WTC11 (cell line): ENCODE measurements around the gene CEP70. TPM values are rescaled to one million over a fixed set of nuclear protein-coding genes. Genes with fewer than 3 reads are reported as not detected.
"Not testable (repeated sequence)": the region's sequence is repeated elsewhere in the genome, so short reads cannot be mapped to it uniquely, and the experiment has no call there.

Source experiments
- ATAC-seq: fragments of 200-7000 bp; cut with Tn5 transposase; 2 replicates; pipeline ENCODE4 v1.10.0; 2021; ENCODE audit warnings: mild to moderate bottlenecking, moderate library complexity
- CTCF ChIA-PET: fragments of 300-600 bp; sonication (Branson Sonifier 250); formaldehyde crosslinking; loops from one replicate; lab custom pipeline; 2021; ENCODE audit warnings: antibody characterized with exemption; lab: Charles Lee
- POLR2A ChIA-PET: fragments of 350-600 bp; sonication (Branson Sonifier 250); formaldehyde crosslinking; loops from one replicate; lab custom pipeline; 2021; ENCODE audit warnings: antibody characterized with exemption; lab: Charles Lee
- DNase-seq: peaks from one replicate; pipeline ENCODE4 v3.0.0; 2021; ENCODE audit warnings: low spot score
- H3K27ac Mint-ChIP-seq: 2 replicates; pipeline ENCODE4 v1.8.0; 2021; ENCODE audit warnings: mixed read lengths
- H3K27me3 Mint-ChIP-seq: 2 replicates; pipeline ENCODE4 v1.8.0; 2021; ENCODE audit warnings: low read depth, mild to moderate bottlenecking, moderate library complexity, mixed read lengths
- H3K36me3 Mint-ChIP-seq: 2 replicates; pipeline ENCODE4 v1.8.0; 2021; ENCODE audit warnings: mixed read lengths
- H3K4me1 Mint-ChIP-seq: 2 replicates; pipeline ENCODE4 v1.8.0; 2022; ENCODE audit warnings: mixed read lengths
- H3K4me3 Mint-ChIP-seq: 2 replicates; pipeline ENCODE4 v1.8.0; 2021; ENCODE audit warnings: mild to moderate bottlenecking, moderate library complexity, mixed read lengths
- H3K9me3 Mint-ChIP-seq: 2 replicates; pipeline ENCODE4 v1.8.0; 2021; ENCODE audit warnings: mixed read lengths
- AFF4 ChIP-seq: sonication (generic); formaldehyde crosslinking; IDR thresholded peaks from 2 replicates; pipeline ENCODE4 v1.8.1; 2023; ENCODE audit warnings: mild to moderate bottlenecking, missing genetic modification reagents, borderline replicate concordance
- CREM ChIP-seq: sonication (generic); formaldehyde crosslinking; IDR thresholded peaks from 2 replicates; pipeline ENCODE4 v1.8.1; 2022; ENCODE audit warnings: mild to moderate bottlenecking, missing genetic modification reagents, moderate library complexity
- FOXP4 ChIP-seq: sonication (generic); formaldehyde crosslinking; IDR thresholded peaks from 2 replicates; pipeline ENCODE4 v1.8.0; 2022; ENCODE audit warnings: mild to moderate bottlenecking, missing genetic modification reagents
- GABPB1 ChIP-seq: sonication (generic); formaldehyde crosslinking; IDR thresholded peaks from 2 replicates; pipeline ENCODE4 v1.8.1; 2023; ENCODE audit warnings: mild to moderate bottlenecking, missing genetic modification reagents
- HMGA2 ChIP-seq: fragments of 250-450 bp; sonication (Bioruptor Pico); IDR thresholded peaks from 2 replicates; pipeline ENCODE4 v1.4.0; 2021; ENCODE audit warnings: mild to moderate bottlenecking, moderate library complexity
- NR1H2 ChIP-seq: sonication (generic); formaldehyde crosslinking; IDR thresholded peaks from 2 replicates; pipeline ENCODE4 v1.9.0; 2021; ENCODE audit warnings: mild to moderate bottlenecking, moderate library complexity, missing genetic modification reagents
- OVOL2 ChIP-seq: fragments of 250-450 bp; sonication (Bioruptor Pico); IDR thresholded peaks from 2 replicates; pipeline ENCODE4 v1.9.0; 2021; ENCODE audit warnings: mild to moderate bottlenecking, borderline replicate concordance
- PRDM15 ChIP-seq: sonication (generic); formaldehyde crosslinking; IDR thresholded peaks from 2 replicates; pipeline ENCODE4 v1.8.0; 2022; ENCODE audit warnings: missing genetic modification reagents
- PRRX2 ChIP-seq: fragments of 250-450 bp; sonication (Bioruptor Pico); IDR thresholded peaks from 2 replicates; pipeline ENCODE4 v1.8.0; 2021; ENCODE audit warnings: mild to moderate bottlenecking
- SMAD3 ChIP-seq: sonication (generic); formaldehyde crosslinking; IDR thresholded peaks from 2 replicates; pipeline ENCODE4 v1.8.0; 2022; ENCODE audit warnings: missing genetic modification reagents, mild to moderate bottlenecking, borderline replicate concordance
- SOX15 ChIP-seq: fragments of 250-450 bp; sonication (Bioruptor Pico); IDR thresholded peaks from 2 replicates; pipeline ENCODE4 v1.9.0; 2021; ENCODE audit warnings: mild to moderate bottlenecking
- SP1 ChIP-seq: sonication (generic); formaldehyde crosslinking; conservative IDR thresholded peaks from 2 replicates; pipeline ENCODE4 v1.8.1; 2022; ENCODE audit warnings: missing genetic modification reagents
- TEAD4 ChIP-seq: sonication (generic); formaldehyde crosslinking; IDR thresholded peaks from 2 replicates; pipeline ENCODE4 v1.8.0; 2022; ENCODE audit warnings: mild to moderate bottlenecking, missing genetic modification reagents
- TP53 ChIP-seq: sonication (generic); formaldehyde crosslinking; IDR thresholded peaks from 2 replicates; pipeline ENCODE4 v1.8.1; 2023; ENCODE audit warnings: mild to moderate bottlenecking, missing genetic modification reagents
- ZBTB21 ChIP-seq: sonication (generic); formaldehyde crosslinking; IDR thresholded peaks from 2 replicates; pipeline ENCODE4 v1.8.1; 2023; ENCODE audit warnings: mild to moderate bottlenecking, missing genetic modification reagents, borderline replicate concordance
- ZMAT4 ChIP-seq: fragments of 250-450 bp; sonication (Bioruptor Pico); IDR thresholded peaks from 2 replicates; pipeline ENCODE4 v1.9.0; 2021; ENCODE audit warnings: mild to moderate bottlenecking
- ZNF138 ChIP-seq: sonication (generic); formaldehyde crosslinking; conservative IDR thresholded peaks from 2 replicates; pipeline ENCODE4 v1.8.1; 2022; ENCODE audit warnings: mild to moderate bottlenecking, moderate library complexity, missing genetic modification reagents
- ZNF317 ChIP-seq: sonication (generic); formaldehyde crosslinking; IDR thresholded peaks from 2 replicates; pipeline ENCODE4 v1.8.1; 2023; ENCODE audit warnings: low read depth, mild to moderate bottlenecking, moderate library complexity, missing genetic modification reagents, borderline replicate concordance
- ZNF423 ChIP-seq: fragments of 250-450 bp; sonication (Bioruptor Pico); IDR thresholded peaks from 2 replicates; pipeline ENCODE4 v2.1.2; 2022; ENCODE audit warnings: mild to moderate bottlenecking, moderate library complexity
- total RNA-seq: library from RNA; stranded (reverse); gene quantifications from 3 replicates; pipeline ENCODE4 v1.2.3, GENCODE V29; 2021

CEP70 gene
- total RNA-seq, 1 experiment from 2014 or later, result 27.2 TPM

GRCh38 chr3:138496436-138496835 is 97.6 kb downstream of the CEP70 start:
- Mint-ChIP-seq H3K36me3 (peaks cover 20% of the 10 kb centered on the region), H3K27ac (peak overlapping the region; percentile 21; the same call in 1 of the 2 replicates), H3K4me3 (no peak overlapping the region), H3K27me3 (no peaks in the 10 kb centered on the region; the same call in 1 of the 2 replicates), H3K4me1 (peaks cover 14% of the 10 kb centered on the region), H3K9me3 (peaks cover 4% of the 10 kb centered on the region)
- POLR2A ChIA-PET, result no interaction called here
- no peak for DNase-seq
- peak; percentile 36; the same call in 1 of the 2 replicates for ATAC-seq
- no peak for TF ChIP-seq ZBTB21 (CRISPR knock-in tag)
- no peak for TF ChIP-seq SP1
- TF ChIP-seq TEAD4 (CRISPR knock-in tag), result no peak
- TF ChIP-seq NR1H2 (CRISPR knock-in tag), result no peak
- no peak for TF ChIP-seq ZNF317
- CTCF ChIA-PET, result interaction anchor here (0.9 to 2.1 kb wide), 3 partner anchors 17 to 427 kb away, joined by 5 to 8 read pairs (median 5); partner anchors contain the start of gene CEP70

GRCh38 chr3:138495638-138496037 is 98.4 kb downstream of the CEP70 start:
- H3K27me3 Mint-ChIP-seq, H3K4me3 Mint-ChIP-seq, DNase-seq, H3K27ac Mint-ChIP-seq, ATAC-seq: not testable (repeated sequence)
- ChIA-PET CTCF (interaction anchor here (0.8 to 2.1 kb wide), 4 partner anchors 16 to 440 kb away, joined by 3 to 8 read pairs (median 5); partner anchors contain the start of gene CEP70), POLR2A (interaction anchor here (0.6 kb wide), 1 partner anchor 84 kb away, joined by 3 read pairs; no protein-coding TSS in a partner anchor)
- H3K9me3 Mint-ChIP-seq, result peaks cover 12% of the 10 kb centered on the region
- peaks cover 24% of the 10 kb centered on the region for H3K36me3 Mint-ChIP-seq
- peaks cover 14% of the 10 kb centered on the region for H3K4me1 Mint-ChIP-seq

- ChIA-PET POLR2A (no interaction called here), CTCF (no interaction called here)
- Mint-ChIP-seq H3K9me3 (peaks cover 22% of the 10 kb centered on the region), H3K4me1 (peaks cover 14% of the 10 kb centered on the region), H3K27ac (no peak overlapping the region), H3K27me3 (no peaks in the 10 kb centered on the region; the same call in 1 of the 2 replicates), H3K4me3 (no peak overlapping the region), H3K36me3 (peaks cover 27% of the 10 kb centered on the region)
- ATAC-seq, result no peak
- no peak for TF ChIP-seq AFF4 (CRISPR knock-in tag)
- TF ChIP-seq CREM (CRISPR knock-in tag), result no peak
- no peak for TF ChIP-seq PRDM15 (CRISPR knock-in tag)
- no peak for TF ChIP-seq OVOL2 (CRISPR knock-in tag)
- no peak for TF ChIP-seq ZNF423 (CRISPR knock-in tag)
- TF ChIP-seq SP1, result no peak
- TF ChIP-seq GABPB1 (CRISPR knock-in tag), result no peak
- no peak for TF ChIP-seq FOXP4 (CRISPR knock-in tag)
- no peak for TF ChIP-seq PRRX2 (CRISPR knock-in tag)
- no peak for TF ChIP-seq ZMAT4 (CRISPR knock-in tag)
- no peak for TF ChIP-seq HMGA2 (CRISPR knock-in tag)
- no peak for TF ChIP-seq TP53 (CRISPR knock-in tag)
- TF ChIP-seq ZNF138 (CRISPR knock-in tag), result no peak
- no peak for TF ChIP-seq SMAD3
- no peak for TF ChIP-seq SOX15
- DNase-seq, result no peak
These were observed 99.5 kb downstream of the CEP70 start for GRCh38 chr3:138494607-138494929.
